ENCODE results near the gene CCDC172. TPM values are rescaled to one million over a fixed set of nuclear protein-coding genes. Genes with fewer than 3 reads are reported as not detected.

CCDC172 gene
- total and polyA plus RNA-seq, 2 of the 4 experiments (the other 2 are of a cell fraction) = not detected

DNA sequence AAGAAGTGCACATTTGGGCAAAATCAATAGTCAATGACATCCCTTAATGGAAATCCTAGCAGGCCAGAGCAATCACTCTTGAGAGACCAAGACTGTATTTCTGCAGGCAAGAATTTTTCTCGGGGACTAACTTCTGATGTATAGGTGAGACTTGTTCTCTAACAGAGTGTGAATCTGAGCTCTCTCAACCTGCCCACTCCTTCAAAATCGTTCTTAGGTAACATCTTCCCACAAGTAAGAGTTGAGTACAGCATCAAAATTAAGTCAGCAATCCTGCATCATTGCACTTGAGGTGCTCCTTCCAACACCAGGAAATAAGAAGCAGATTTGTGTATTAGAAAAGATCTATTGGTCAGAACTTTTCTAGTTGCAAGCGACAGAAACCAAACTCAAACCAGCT, 25.7 kb upstream of the CCDC172 start:
- Histone ChIP-seq H2AK9ac (replicated peaks; ENCODE audit: low read depth, low read length, poor library complexity) (no peak overlapping the region), H2BK20ac (ENCODE audit: low read depth, low read length) (no peak overlapping the region), H3K36me3 (ENCODE audit: control insufficient read depth, insufficient read depth, low read length) (no peaks in the 10 kb centered on the region), H4K8ac (ENCODE audit: low read depth in 2 of 2, low read length in 2 of 2) (no peak overlapping the region), H2AK5ac (ENCODE audit: low read depth, low read length) (no peak overlapping the region), H3K14ac (replicated peaks; ENCODE audit: low read depth, low read length) (no peak overlapping the region), H3K23ac (ENCODE audit: low read depth, low read length) (no peak overlapping the region), H2BK15ac (ENCODE audit: low read depth, low read length) (no peak overlapping the region), H2BK5ac (ENCODE audit: low read depth, low read length, poor library complexity, severe bottlenecking) (no peak overlapping the region), H3K9me3 (ENCODE audit: control insufficient read depth, insufficient read depth, low read length) (no peaks in the 10 kb centered on the region), H3K56ac (ENCODE audit: extremely low read depth, insufficient read depth, low read length) (no peak overlapping the region), H3K18ac (ENCODE audit: low read depth, low read length) (no peak overlapping the region), H3K79me1 (ENCODE audit: low read depth in 1 of 2, low read length in 2 of 2) (no peaks in the 10 kb centered on the region), H2BK120ac (ENCODE audit: low read depth, low read length) (no peak overlapping the region), H3K4me2 (ENCODE audit: low read depth, low read length) (no peak overlapping the region), H3K9me1 (ENCODE audit: insufficient read depth, low read length) (no peaks in the 10 kb centered on the region), H3K4me3 (ENCODE audit: insufficient read depth, low read depth, low read length) (no peak overlapping the region), H4K5ac (ENCODE audit: low read depth, low read length) (no peak overlapping the region), H3K27me3 (ENCODE audit: control insufficient read depth, insufficient read depth, low read length) (no peaks in the 10 kb centered on the region), H3K27ac (ENCODE audit: insufficient read depth, low read length) (no peak overlapping the region), H3K9ac (ENCODE audit: low read depth, low read length) (no peak overlapping the region), H2AFZ (replicated peaks; ENCODE audit: low read length, poor library complexity) (no peak overlapping the region), H3K4me1 (ENCODE audit: control insufficient read depth, insufficient read depth, low read length) (no peaks in the 10 kb centered on the region), H3K4ac (ENCODE audit: low read depth, low read length) (no peak overlapping the region), H4K91ac (ENCODE audit: insufficient read depth, low read depth, low read length) (no peak overlapping the region), H4K20me1 (ENCODE audit: insufficient read depth, low read length) (no peaks in the 10 kb centered on the region)
- ATAC-seq (ENCODE audit: low read depth) (no peak), DNase-seq (no peak)
- in situ Hi-C loops (cut with MboI; ENCODE audit: low sequenced_read_pairs) = no loop called here
- no CpG with 5 or more reads among the region's 3 CpGs for WGBS, 2 experiments (ENCODE audit: extremely low coverage in 2 of 2, insufficient read length in 1 of 2)
- intact Hi-C loops (cut with micrococcal nuclease) = no loop called here
- TF ChIP-seq FOS (IDR thresholded peaks at IDR 0.05; ENCODE audit: low read depth, low read length) = no peak
- no peak for TF ChIP-seq MXI1 (IDR thresholded peaks at IDR 0.05; ENCODE audit: borderline replicate concordance, low read depth, low read length)
- TF ChIP-seq MAFK (IDR thresholded peaks at IDR 0.05; ENCODE audit: low read depth, low read length) = no peak
- TF ChIP-seq CEBPB (IDR thresholded peaks at IDR 0.05; ENCODE audit: low read depth, low read length) = no peak
- TF ChIP-seq RFX5 (IDR thresholded peaks at IDR 0.05; ENCODE audit: low read depth, low read length) = no peak
- TF ChIP-seq MAZ (IDR thresholded peaks at IDR 0.05; ENCODE audit: borderline replicate concordance, low read depth, low read length) = no peak
- no peak for TF ChIP-seq NFE2L2 (IDR thresholded peaks at IDR 0.05; ENCODE audit: low read depth, low read length)
- TF ChIP-seq, protein P1, sequence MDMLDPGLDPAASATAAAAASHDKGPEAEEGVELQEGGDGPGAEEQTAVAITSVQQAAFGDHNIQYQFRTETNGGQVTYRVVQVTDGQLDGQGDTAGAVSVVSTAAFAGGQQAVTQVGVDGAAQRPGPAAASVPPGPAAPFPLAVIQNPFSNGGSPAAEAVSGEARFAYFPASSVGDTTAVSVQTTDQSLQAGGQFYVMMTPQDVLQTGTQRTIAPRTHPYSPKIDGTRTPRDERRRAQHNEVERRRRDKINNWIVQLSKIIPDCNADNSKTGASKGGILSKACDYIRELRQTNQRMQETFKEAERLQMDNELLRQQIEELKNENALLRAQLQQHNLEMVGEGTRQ (IDR thresholded peaks at IDR 0.05; ENCODE audit: low read depth, low read length) = no peak
- TF ChIP-seq SMC3 (IDR thresholded peaks at IDR 0.05; ENCODE audit: low read depth, low read length) = no peak
- no peak for TF ChIP-seq RAD21 (IDR thresholded peaks at IDR 0.05; ENCODE audit: low read length)
- no peak for TF ChIP-seq CHD1 (IDR thresholded peaks at IDR 0.05; ENCODE audit: low read depth, low read length)
- TF ChIP-seq BHLHE40 (IDR thresholded peaks at IDR 0.05; ENCODE audit: low read depth, low read length) = no peak
- no peak for TF ChIP-seq CTCF (conservative IDR thresholded peaks at IDR 0.05; ENCODE audit: low read depth, low read length)
- TF ChIP-seq, protein P2, sequence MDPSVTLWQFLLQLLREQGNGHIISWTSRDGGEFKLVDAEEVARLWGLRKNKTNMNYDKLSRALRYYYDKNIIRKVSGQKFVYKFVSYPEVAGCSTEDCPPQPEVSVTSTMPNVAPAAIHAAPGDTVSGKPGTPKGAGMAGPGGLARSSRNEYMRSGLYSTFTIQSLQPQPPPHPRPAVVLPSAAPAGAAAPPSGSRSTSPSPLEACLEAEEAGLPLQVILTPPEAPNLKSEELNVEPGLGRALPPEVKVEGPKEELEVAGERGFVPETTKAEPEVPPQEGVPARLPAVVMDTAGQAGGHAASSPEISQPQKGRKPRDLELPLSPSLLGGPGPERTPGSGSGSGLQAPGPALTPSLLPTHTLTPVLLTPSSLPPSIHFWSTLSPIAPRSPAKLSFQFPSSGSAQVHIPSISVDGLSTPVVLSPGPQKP (IDR thresholded peaks at IDR 0.05; ENCODE audit: borderline replicate concordance, low read depth, low read length) = no peak
- POLR2A ChIA-PET (ENCODE audit: unreplicated experiment) = no interaction called here
- dilution Hi-C loops (cut with HindIII; ENCODE audit: low sequenced_read_pairs, unreplicated experiment) = no loop called here
- CTCF ChIA-PET = interaction anchor here (0.8 to 1.8 kb wide), 2 partner anchors 11 kb away, joined by 3 to 8 read pairs; no protein-coding TSS in a partner anchor
- BruUV-seq (replicated peaks) = no TSS peak

Measured in IMR-90 (cell line).